ENCODE results near the gene MIR17HG. TPM values are rescaled to one million over a fixed set of nuclear protein-coding genes. Genes with fewer than 3 reads are reported as not detected.
A peak's percentile ranks its signal among the peaks of the same experiment; 100 is the strongest.
"Not testable (repeated sequence)": the region's sequence is repeated elsewhere in the genome, so short reads cannot be mapped to it uniquely, and the experiment has no call there.

MIR17HG gene
- total RNA-seq, 2 donors from 2014 or later = 15.9 to 39.8 TPM

GRCh38 chr13:91351123-91351522 is 3.6 kb downstream of the MIR17HG start:
- ATAC-seq (no peak), DNase-seq (ENCODE audit: low spot score) (no peak)
- Mint-ChIP-seq H3K27ac (peak overlapping the region in 1 of 2 donors; percentile 91), H3K27me3 (no peaks in the 10 kb centered on the region), H3K9me3 (no peaks in the 10 kb centered on the region), H3K4me1 (ENCODE audit: low read depth in 2 of 2) (peaks cover 23 to 25% of the 10 kb centered on the region in 2 donors), H3K36me3 (peaks cover 58% of the 10 kb centered on the region), H3K4me3 (peak overlapping the region; percentile 96)

- no peak overlapping the region for H3K27ac Mint-ChIP-seq
- ATAC-seq = no peak
- no peaks in the 10 kb centered on the region for H3K9me3 Mint-ChIP-seq
- H3K27me3 Mint-ChIP-seq = no peaks in the 10 kb centered on the region
- no peak for DNase-seq (ENCODE audit: low spot score)
- H3K4me1 Mint-ChIP-seq (ENCODE audit: low read depth in 2 of 2) = peaks cover 24 to 28% of the 10 kb centered on the region in 2 donors
- peak overlapping the region; percentile 96 for H3K4me3 Mint-ChIP-seq
- peaks cover 65% of the 10 kb centered on the region for H3K36me3 Mint-ChIP-seq
Measured at GRCh38 chr13:91351980-91352379, 4.5 kb downstream of the MIR17HG start.

- DNase-seq (ENCODE audit: low spot score); H3K27me3 Mint-ChIP-seq; H3K9me3 Mint-ChIP-seq; ATAC-seq; H3K4me3 Mint-ChIP-seq: not testable (repeated sequence)
- H3K27ac Mint-ChIP-seq = peak overlapping the region in 1 of 2 donors; percentile 21
- peaks cover 73% of the 10 kb centered on the region for H3K36me3 Mint-ChIP-seq
- peaks cover 28 to 32% of the 10 kb centered on the region in 2 donors for H3K4me1 Mint-ChIP-seq (ENCODE audit: low read depth in 2 of 2)
Measured at GRCh38 chr13:91352891-91353290, 5.4 kb downstream of the MIR17HG start.

- Mint-ChIP-seq H3K27me3 (no peaks in the 10 kb centered on the region), H3K4me1 (ENCODE audit: low read depth in 2 of 2) (peaks cover 33 to 34% of the 10 kb centered on the region in 2 donors), H3K36me3 (peaks cover 73% of the 10 kb centered on the region), H3K9me3 (no peaks in the 10 kb centered on the region), H3K27ac (peak overlapping the region in 1 of 2 donors; percentile 21), H3K4me3 (no peak overlapping the region)
- no peak for DNase-seq (ENCODE audit: low spot score)
- no peak for ATAC-seq
Measured at GRCh38 chr13:91353494-91353893, 6.0 kb downstream of the MIR17HG start.

GRCh38 chr13:91355099-91355825 is 7.8 kb downstream of the MIR17HG start:
- no peaks in the 10 kb centered on the region for H3K9me3 Mint-ChIP-seq
- H3K27ac Mint-ChIP-seq = no peak overlapping the region
- peaks cover 24% of the 10 kb centered on the region in 2 donors for H3K4me1 Mint-ChIP-seq (ENCODE audit: low read depth in 2 of 2)
- DNase-seq (ENCODE audit: low spot score) = no peak
- no peak overlapping the region for H3K4me3 Mint-ChIP-seq
- no peaks in the 10 kb centered on the region for H3K27me3 Mint-ChIP-seq
- ATAC-seq = no peak
- peaks cover 60% of the 10 kb centered on the region for H3K36me3 Mint-ChIP-seq

GRCh38 chr13:91355826-91356710 is 8.6 kb downstream of the MIR17HG start:
- ATAC-seq = no peak
- H3K4me1 Mint-ChIP-seq (ENCODE audit: low read depth in 2 of 2) = peaks cover 16 to 24% of the 10 kb centered on the region in 2 donors
- no peaks in the 10 kb centered on the region for H3K9me3 Mint-ChIP-seq
- no peaks in the 10 kb centered on the region for H3K27me3 Mint-ChIP-seq
- no peak overlapping the region for H3K27ac Mint-ChIP-seq
- peaks cover 53% of the 10 kb centered on the region for H3K36me3 Mint-ChIP-seq
- DNase-seq (ENCODE audit: low spot score) = no peak
- H3K4me3 Mint-ChIP-seq = no peak overlapping the region

- H3K27me3 Mint-ChIP-seq = no peaks in the 10 kb centered on the region
- H3K4me1 Mint-ChIP-seq (ENCODE audit: low read depth in 2 of 2) = peaks cover 18 to 24% of the 10 kb centered on the region in 2 donors
- peaks cover 46% of the 10 kb centered on the region for H3K36me3 Mint-ChIP-seq
- H3K9me3 Mint-ChIP-seq = no peaks in the 10 kb centered on the region
- peak overlapping the region in 1 of 2 donors; percentile 7 for H3K27ac Mint-ChIP-seq
- no peak overlapping the region for H3K4me3 Mint-ChIP-seq
- ATAC-seq = no peak
- DNase-seq (ENCODE audit: low spot score) = no peak
Measured at GRCh38 chr13:91356919-91357612, 9.6 kb downstream of the MIR17HG start.

GRCh38 chr13:91357613-91358386 is 10.3 kb downstream of the MIR17HG start:
- H3K27me3 Mint-ChIP-seq = no peaks in the 10 kb centered on the region
- no peak for ATAC-seq

GRCh38 chr13:91358387-91358782 is 10.9 kb downstream of the MIR17HG start:
- Mint-ChIP-seq H3K27ac (peak overlapping the region in 1 of 2 donors; percentile 7), H3K27me3 (no peaks in the 10 kb centered on the region), H3K36me3 (peaks cover 39% of the 10 kb centered on the region), H3K9me3 (no peaks in the 10 kb centered on the region), H3K4me1 (ENCODE audit: low read depth in 2 of 2) (peaks cover 18 to 24% of the 10 kb centered on the region in 2 donors), H3K4me3 (no peak overlapping the region)
- no peak for DNase-seq (ENCODE audit: low spot score)
- peak in 1 of 2 donors; percentile 44 for ATAC-seq

More at GRCh38 chr13:91357613-91358386, 10.3 kb downstream of the MIR17HG start:
- peaks cover 18 to 24% of the 10 kb centered on the region in 2 donors for H3K4me1 Mint-ChIP-seq (ENCODE audit: low read depth in 2 of 2)
- peaks cover 42% of the 10 kb centered on the region for H3K36me3 Mint-ChIP-seq
- H3K27ac Mint-ChIP-seq = peak overlapping the region in 1 of 2 donors; percentile 7
- no peaks in the 10 kb centered on the region for H3K9me3 Mint-ChIP-seq
- no peak overlapping the region for H3K4me3 Mint-ChIP-seq
- DNase-seq (ENCODE audit: low spot score) = no peak

- Mint-ChIP-seq H3K27me3 (no peaks in the 10 kb centered on the region), H3K36me3 (peaks cover 33% of the 10 kb centered on the region), H3K9me3 (no peaks in the 10 kb centered on the region), H3K27ac (peak overlapping the region in 1 of 2 donors; percentile 23), H3K4me1 (ENCODE audit: low read depth in 2 of 2) (peaks cover 18 to 24% of the 10 kb centered on the region in 2 donors), H3K4me3 (no peak overlapping the region)
- ATAC-seq (no peak), DNase-seq (ENCODE audit: low spot score) (no peak)
Measured at GRCh38 chr13:91359111-91359510, 11.6 kb downstream of the MIR17HG start.

- DNase-seq (ENCODE audit: low spot score) = no peak
- Mint-ChIP-seq H3K36me3 (peaks cover 27% of the 10 kb centered on the region), H3K9me3 (no peaks in the 10 kb centered on the region), H3K27me3 (no peaks in the 10 kb centered on the region), H3K27ac (peak overlapping the region in 1 of 2 donors; percentile 23), H3K4me3 (no peak overlapping the region), H3K4me1 (ENCODE audit: low read depth in 2 of 2) (peaks cover 18 to 24% of the 10 kb centered on the region in 2 donors)
- no peak for ATAC-seq
Measured at GRCh38 chr13:91359631-91360030, 12.1 kb downstream of the MIR17HG start.

- H3K27me3 Mint-ChIP-seq = no peaks in the 10 kb centered on the region
- H3K9me3 Mint-ChIP-seq = no peaks in the 10 kb centered on the region
- H3K27ac Mint-ChIP-seq = peak overlapping the region in 1 of 2 donors; percentile 9
- ATAC-seq (no peak), DNase-seq (ENCODE audit: low spot score) (no peak)
- peaks cover 18 to 24% of the 10 kb centered on the region in 2 donors for H3K4me1 Mint-ChIP-seq (ENCODE audit: low read depth in 2 of 2)
- H3K36me3 Mint-ChIP-seq = peaks cover 23% of the 10 kb centered on the region
- H3K4me3 Mint-ChIP-seq = no peak overlapping the region
Measured at GRCh38 chr13:91360246-91360751, 12.8 kb downstream of the MIR17HG start.
